Fibroblast of lung (primary cell): ENCODE data around the gene ZNF423. TPM values are rescaled to one million over a fixed set of nuclear protein-coding genes. Genes with fewer than 3 reads are reported as not detected.

ENCODE experiments used
- DNase-seq, 2 donors: peaks; one replicate each; pipeline versions ENCODE4 v3.0.0 to v3.0.0-alpha.2; 2010; ENCODE audit warnings: low read depth in 2 of 2
- H2AFZ ChIP-seq: 2 replicates; pipeline ENCODE4 v1.5.1; 2012; ENCODE audit warnings: low read length, control low read depth, inconsistent platforms
- H3K27ac ChIP-seq: 2 replicates; pipeline ENCODE4 v1.5.1; 2011; ENCODE audit warnings: low read length, control low read depth; ENCODE audit not compliant: insufficient read depth
- H3K27me3 ChIP-seq: 2 replicates; pipeline ENCODE4 v1.5.1; 2011; ENCODE audit warnings: mild to moderate bottlenecking, low read length; ENCODE audit not compliant: control insufficient read depth, insufficient read depth
- H3K36me3 ChIP-seq: 2 replicates; pipeline ENCODE4 v1.5.1; 2011; ENCODE audit warnings: low read length; ENCODE audit not compliant: control insufficient read depth, insufficient read depth
- H3K4me1 ChIP-seq: 2 replicates; pipeline ENCODE4 v1.5.1; 2011; ENCODE audit warnings: low read length; ENCODE audit not compliant: control insufficient read depth, insufficient read depth; ENCODE audit errors: extremely low read depth
- H3K4me2 ChIP-seq: 2 replicates; pipeline ENCODE4 v1.5.1; 2011; ENCODE audit warnings: low read length, control low read depth; ENCODE audit not compliant: insufficient read depth; ENCODE audit errors: extremely low read depth
- H3K4me3 ChIP-seq, 4 experiments: fragments of 200-600 bp in 1 of 4; sonication (generic) in 1 of 4; replicated peaks in 1 of 4; 2 replicates each; pipeline ENCODE4 v1.5.1; 2011 to 2016; ENCODE audit warnings: low read length in 4 of 4, low read depth in 3 of 4, mild to moderate bottlenecking in 3 of 4, control low read depth in 2 of 4, inconsistent platforms in 1 of 4, mixed read lengths in 1 of 4; ENCODE audit not compliant: insufficient read depth in 1 of 4; ENCODE audit errors: control extremely low read depth in 1 of 4
- H3K79me2 ChIP-seq: 2 replicates; pipeline ENCODE4 v1.5.1; 2012; ENCODE audit warnings: mild to moderate bottlenecking, low read length, inconsistent platforms; ENCODE audit not compliant: control insufficient read depth, insufficient read depth
- H3K9ac ChIP-seq: 2 replicates; pipeline ENCODE4 v1.5.1; 2011; ENCODE audit warnings: mild to moderate bottlenecking, low read length, control low read depth; ENCODE audit not compliant: insufficient read depth
- H3K9me3 ChIP-seq: 2 replicates; pipeline ENCODE4 v1.5.1; 2012; ENCODE audit warnings: low read depth, low read length; ENCODE audit not compliant: control insufficient read depth, insufficient read depth
- H4K20me1 ChIP-seq: 2 replicates; pipeline ENCODE4 v1.5.1; 2011; ENCODE audit warnings: low read length; ENCODE audit not compliant: control insufficient read depth, insufficient read depth; ENCODE audit errors: extremely low read depth
- EZH2 ChIP-seq: IDR thresholded peaks from 2 replicates; pipeline ENCODE4 v1.5.1; 2012; ENCODE audit warnings: low read length, control low read depth, mild to moderate bottlenecking; ENCODE audit errors: missing control alignments
- polyA plus RNA-seq, 2 donors: library from polyadenylated mRNA; depleted of rRNA in 1 of 2; stranded (reverse) in 1 of 2; unstranded in 1 of 2; fragments of >200 nt; gene quantifications; 2 replicates each; pipeline ENCODE4 v1.2.1, GENCODE V29; 2011 to 2012; ENCODE audit warnings: missing spikeins in 1 of 2
- total RNA-seq: library from RNA; depleted of rRNA; stranded (reverse); fragments of >200 nt; gene quantifications from 2 replicates; pipeline ENCODE4 v1.2.1, GENCODE V29; 2014
- TF ChIP-seq, protein P1 (sequence below), 2 donors: IDR thresholded peaks in 1 of 2; conservative IDR thresholded peaks in 1 of 2; 1 replicate in 1 of 2; 2 replicates in 1 of 2; pipeline ENCODE4 v1.5.1; 2011 to 2012; ENCODE audit warnings: low read length in 2 of 2, control low read depth in 1 of 2, inconsistent platforms in 1 of 2, low read depth in 1 of 2, mild to moderate bottlenecking in 1 of 2

ZNF423 gene
- total and polyA plus RNA-seq, 2 donors (not counting 1 experiment from before 2014, with no cell fraction given): 0.07 to 0.17 TPM

DNA sequence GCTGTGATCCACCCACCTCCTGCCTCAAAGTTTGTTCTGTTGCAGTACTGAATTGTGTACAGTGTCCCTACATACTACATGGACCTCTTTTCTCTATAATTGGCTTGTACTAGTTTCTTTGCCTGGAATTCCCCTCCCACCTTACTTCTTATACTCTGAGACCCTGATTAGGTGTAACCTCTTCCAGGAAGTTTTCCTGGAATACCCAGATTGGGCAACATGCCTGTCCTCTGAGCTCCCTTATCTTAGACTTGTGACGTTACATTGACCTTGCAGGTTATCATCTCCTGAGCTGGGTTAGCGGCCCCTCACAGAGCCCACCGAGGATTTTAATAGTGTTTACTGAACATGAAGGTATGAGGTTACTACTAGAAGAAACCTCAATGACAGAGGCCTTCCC is 237.0 kb downstream of the ZNF423 start:
- Histone ChIP-seq H3K27me3 (no peaks in the 10 kb centered on the region), H3K4me3 (no peak overlapping the region), H3K79me2 (no peaks in the 10 kb centered on the region), H3K36me3 (no peaks in the 10 kb centered on the region), H3K9ac (no peak overlapping the region), H4K20me1 (no peaks in the 10 kb centered on the region), H2AFZ (no peak overlapping the region), H3K4me1 (peaks cover 8% of the 10 kb centered on the region), H3K27ac (no peak overlapping the region), H3K9me3 (no peaks in the 10 kb centered on the region), H3K4me2 (no peak overlapping the region)
- TF ChIP-seq, protein P1, sequence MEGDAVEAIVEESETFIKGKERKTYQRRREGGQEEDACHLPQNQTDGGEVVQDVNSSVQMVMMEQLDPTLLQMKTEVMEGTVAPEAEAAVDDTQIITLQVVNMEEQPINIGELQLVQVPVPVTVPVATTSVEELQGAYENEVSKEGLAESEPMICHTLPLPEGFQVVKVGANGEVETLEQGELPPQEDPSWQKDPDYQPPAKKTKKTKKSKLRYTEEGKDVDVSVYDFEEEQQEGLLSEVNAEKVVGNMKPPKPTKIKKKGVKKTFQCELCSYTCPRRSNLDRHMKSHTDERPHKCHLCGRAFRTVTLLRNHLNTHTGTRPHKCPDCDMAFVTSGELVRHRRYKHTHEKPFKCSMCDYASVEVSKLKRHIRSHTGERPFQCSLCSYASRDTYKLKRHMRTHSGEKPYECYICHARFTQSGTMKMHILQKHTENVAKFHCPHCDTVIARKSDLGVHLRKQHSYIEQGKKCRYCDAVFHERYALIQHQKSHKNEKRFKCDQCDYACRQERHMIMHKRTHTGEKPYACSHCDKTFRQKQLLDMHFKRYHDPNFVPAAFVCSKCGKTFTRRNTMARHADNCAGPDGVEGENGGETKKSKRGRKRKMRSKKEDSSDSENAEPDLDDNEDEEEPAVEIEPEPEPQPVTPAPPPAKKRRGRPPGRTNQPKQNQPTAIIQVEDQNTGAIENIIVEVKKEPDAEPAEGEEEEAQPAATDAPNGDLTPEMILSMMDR (conservative IDR thresholded peaks at IDR 0.05 in 1 of 2, IDR thresholded peaks at IDR 0.05 in 1 of 2; ENCODE audit: low read depth in 1 of 2, low read length in 2 of 2): no peak
- no peak for TF ChIP-seq EZH2
- no peak for DNase-seq

DNA sequence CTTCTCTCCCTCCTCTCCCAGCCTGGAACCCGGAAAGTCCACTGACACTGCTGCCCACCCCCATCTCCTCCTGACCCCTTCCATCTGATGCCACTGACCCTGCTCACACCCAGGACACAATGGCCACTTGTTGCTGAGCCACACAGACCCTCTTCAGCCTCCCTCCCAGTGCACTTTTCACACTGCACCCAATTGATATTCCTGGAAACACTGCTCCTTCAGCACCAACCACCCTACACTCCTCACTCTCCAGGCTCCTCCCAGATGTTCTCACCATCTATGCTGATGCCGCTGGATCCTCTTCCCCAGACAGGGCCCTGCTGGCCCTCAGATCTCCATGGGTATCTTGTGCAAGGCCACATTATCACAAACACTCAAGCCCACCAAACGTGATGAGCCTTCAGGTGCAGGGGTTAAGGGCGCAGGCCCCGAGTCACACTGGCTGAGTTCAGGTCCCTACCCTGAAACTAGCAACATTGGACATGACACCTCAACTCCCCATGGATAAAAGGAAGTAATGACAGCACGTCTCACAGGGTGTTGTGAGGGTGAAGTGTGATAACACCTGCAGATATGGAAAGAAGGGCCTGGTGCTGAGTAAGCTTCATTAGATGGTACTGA is 238.1 kb downstream of the ZNF423 start:
- Histone ChIP-seq H3K27ac (no peak overlapping the region), H3K9me3 (no peaks in the 10 kb centered on the region), H2AFZ (no peak overlapping the region), H3K4me1 (peaks cover 8% of the 10 kb centered on the region), H3K36me3 (no peaks in the 10 kb centered on the region), H3K79me2 (no peaks in the 10 kb centered on the region), H3K9ac (no peak overlapping the region), H3K27me3 (no peaks in the 10 kb centered on the region), H3K4me2 (no peak overlapping the region), H3K4me3 (no peak overlapping the region), H4K20me1 (no peaks in the 10 kb centered on the region)
- no peak for DNase-seq
- TF ChIP-seq EZH2: no peak
- TF ChIP-seq, protein P1 (conservative IDR thresholded peaks at IDR 0.05 in 1 of 2, IDR thresholded peaks at IDR 0.05 in 1 of 2; ENCODE audit: low read depth in 1 of 2, low read length in 2 of 2): no peak

DNA sequence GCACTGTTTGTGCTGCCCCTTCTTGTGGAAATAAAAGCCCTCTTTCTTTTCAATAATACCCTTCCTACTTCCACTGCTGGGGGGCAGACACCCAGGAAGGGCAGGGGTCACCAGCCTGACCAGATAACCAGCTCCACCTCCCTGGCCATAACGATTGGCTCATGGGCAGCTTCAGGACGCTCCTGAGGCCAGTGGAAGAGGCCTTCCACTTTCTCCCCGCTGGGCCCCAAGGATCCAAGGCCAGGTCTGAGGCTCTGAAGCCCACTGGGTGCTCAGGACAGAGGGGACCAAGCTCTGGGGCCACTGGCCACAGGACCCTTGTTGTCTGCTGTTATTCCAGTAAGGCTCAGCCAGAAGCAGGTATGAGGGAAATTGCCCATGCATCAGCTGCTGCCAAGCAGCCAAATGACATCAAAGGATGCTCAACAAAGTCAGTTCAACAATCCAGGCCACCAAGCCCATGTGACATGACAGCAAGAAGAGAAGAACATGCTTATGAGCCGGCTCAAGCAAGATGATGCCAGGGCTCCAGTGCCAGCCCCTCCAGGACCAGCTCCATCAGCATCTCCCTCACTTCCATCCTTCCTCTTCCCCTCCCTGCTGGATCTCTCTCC is 238.8 kb downstream of the ZNF423 start:
- Histone ChIP-seq H3K4me3 (no peak overlapping the region), H3K9ac (no peak overlapping the region), H2AFZ (no peak overlapping the region), H3K9me3 (no peaks in the 10 kb centered on the region), H3K36me3 (no peaks in the 10 kb centered on the region), H3K4me1 (peaks cover 8% of the 10 kb centered on the region), H4K20me1 (no peaks in the 10 kb centered on the region), H3K27ac (no peak overlapping the region), H3K79me2 (no peaks in the 10 kb centered on the region), H3K27me3 (no peaks in the 10 kb centered on the region), H3K4me2 (no peak overlapping the region)
- DNase-seq: no peak
- no peak for TF ChIP-seq EZH2
- TF ChIP-seq, protein P1 (conservative IDR thresholded peaks at IDR 0.05 in 1 of 2, IDR thresholded peaks at IDR 0.05 in 1 of 2; ENCODE audit: low read depth in 1 of 2, low read length in 2 of 2): no peak
